Measurements from ENCODE around the gene MEGF11.
A peak's percentile ranks its signal among the peaks of the same experiment; 100 is the strongest.

DNA sequence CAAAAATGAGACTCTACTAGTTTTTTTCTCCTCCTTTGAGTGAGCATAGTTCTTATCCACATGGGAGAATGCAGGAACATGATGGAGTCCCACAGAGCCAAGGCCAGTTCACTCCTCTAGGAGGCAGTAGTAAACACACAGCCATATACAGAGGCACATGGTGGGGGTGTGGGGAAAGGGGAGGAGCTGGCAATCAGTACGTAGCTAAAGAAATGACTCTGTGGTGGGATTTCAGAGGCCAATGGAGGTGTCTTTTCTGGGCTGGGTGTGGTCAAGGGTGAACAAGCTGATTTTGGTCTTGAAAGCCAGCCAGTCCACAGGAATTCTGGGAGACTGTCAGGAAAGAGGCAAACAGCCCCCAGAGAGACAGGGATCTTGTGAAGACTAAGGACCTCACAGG, 390.9 kb downstream of the MEGF11 start:
- peak in 2 of 4 donors; percentile 17 to 35 for TF ChIP-seq CTCF (IDR thresholded peaks at IDR 0.05)
- no peak for TF ChIP-seq POLR2A (IDR thresholded peaks at IDR 0.05)

All from right lobe of liver (tissue), 4 donors.